Measurements from ENCODE around the gene TDRD15.

The TDRD15 gene

GRCh38 chr2:21175895-21176646 lies 52.3 kb downstream of the TDRD15 start:
- ATAC-seq = no peak
- no peak overlapping the region for H3K27ac Mint-ChIP-seq
- no peak for DNase-seq
- no peak overlapping the region for H3K4me3 Mint-ChIP-seq
- H3K9me3 Mint-ChIP-seq = peaks cover 0 to 5% of the 10 kb centered on the region in 2 donors
- H3K4me1 Mint-ChIP-seq = no peaks in the 10 kb centered on the region
- no peaks in the 10 kb centered on the region for H3K27me3 Mint-ChIP-seq

- H3K4me3 Mint-ChIP-seq = no peak overlapping the region
- peaks cover 0 to 5% of the 10 kb centered on the region in 2 donors for H3K9me3 Mint-ChIP-seq
- H3K4me1 Mint-ChIP-seq = no peaks in the 10 kb centered on the region
- DNase-seq (no peak), ATAC-seq (no peak)
- no peak overlapping the region for H3K27ac Mint-ChIP-seq
- H3K27me3 Mint-ChIP-seq = no peaks in the 10 kb centered on the region
Measured at GRCh38 chr2:21181957-21182356, 58.2 kb downstream of the TDRD15 start.

GRCh38 chr2:21183306-21183705 lies 59.5 kb downstream of the TDRD15 start:
- Mint-ChIP-seq H3K4me3 (no peak overlapping the region), H3K27me3 (no peaks in the 10 kb centered on the region), H3K9me3 (peaks cover 0 to 5% of the 10 kb centered on the region in 2 donors), H3K4me1 (no peaks in the 10 kb centered on the region), H3K27ac (no peak overlapping the region)
- ATAC-seq (no peak), DNase-seq (no peak)

- Mint-ChIP-seq H3K9me3 (peaks cover 0 to 5% of the 10 kb centered on the region in 2 donors), H3K4me1 (no peaks in the 10 kb centered on the region), H3K27ac (no peak overlapping the region), H3K4me3 (no peak overlapping the region), H3K27me3 (no peaks in the 10 kb centered on the region)
- DNase-seq = no peak
- ATAC-seq = no peak
Measured at GRCh38 chr2:21183726-21184125, 60.0 kb downstream of the TDRD15 start.

- Mint-ChIP-seq H3K27ac (no peak overlapping the region), H3K9me3 (peaks cover 0 to 8% of the 10 kb centered on the region in 2 donors), H3K4me3 (no peak overlapping the region), H3K27me3 (no peaks in the 10 kb centered on the region), H3K4me1 (no peaks in the 10 kb centered on the region)
- DNase-seq (no peak), ATAC-seq (no peak)
Measured at GRCh38 chr2:21191535-21191934, 67.8 kb downstream of the TDRD15 start.

Data from stimulated activated naive CD8-positive, alpha-beta T cell treated with anti-CD3 and anti-CD28 coated beads, Interleukin-15, amount 100 ng/mL, for 72 hours (primary cell).